ENCODE measurements around the gene CDH6.

DNA sequence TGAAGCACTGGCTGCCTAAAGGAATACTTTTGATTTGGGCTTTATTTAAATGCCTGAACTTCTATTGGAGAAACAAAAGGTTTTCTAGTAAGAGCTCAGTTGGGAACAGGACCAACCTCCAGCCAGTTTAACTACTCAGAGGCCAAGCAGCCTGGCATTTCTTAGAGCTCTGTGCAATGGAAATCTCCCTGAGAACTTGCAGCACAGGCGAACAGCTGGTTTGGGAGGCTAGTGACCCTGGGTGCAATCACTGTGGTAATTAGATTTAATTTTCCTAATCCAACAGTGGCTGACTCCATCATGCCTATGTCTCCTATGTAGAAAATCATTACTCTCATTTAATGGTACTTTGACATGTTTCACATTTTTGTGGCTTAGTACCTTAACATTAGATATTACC lies 1.0 kb upstream of the CDH6 start:
- TF ChIP-seq GATA3 (IDR thresholded peaks at IDR 0.05; ENCODE audit: low read depth, low read length) (no peak), GATA2 (IDR thresholded peaks at IDR 0.05; ENCODE audit: low read depth, low read length) (no peak)
